Measurements from ENCODE around the gene SYNRG.
"Not testable (repeated sequence)": the region's sequence is repeated elsewhere in the genome, so short reads cannot be mapped to it uniquely, and the experiment has no call there.

SYNRG gene

DNA sequence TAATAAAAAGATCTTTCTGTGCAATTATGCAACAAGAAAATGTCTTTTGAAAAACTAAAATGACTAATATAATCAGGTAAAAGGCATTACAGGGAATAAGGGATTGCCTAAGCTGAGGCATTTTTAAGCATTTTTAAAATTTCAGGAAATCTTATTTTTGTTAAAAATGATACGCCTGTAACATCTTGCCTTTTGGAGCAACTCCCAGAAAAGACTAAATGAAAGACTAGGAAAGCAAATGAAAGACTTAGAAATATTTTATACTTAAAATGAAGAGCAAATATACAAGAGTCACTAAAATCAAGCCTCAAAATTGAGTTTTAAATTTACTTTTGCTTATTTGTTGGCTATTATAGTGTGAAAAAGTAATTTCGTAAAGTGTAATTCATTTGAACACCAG, 63.7 kb downstream of the SYNRG start:
- no peak for DNase-seq (ENCODE audit: low read depth)

- no peak for DNase-seq (ENCODE audit: low read depth)
These were observed 65.6 kb downstream of the SYNRG start for GRCh38 chr17:37543637-37544052.

DNA sequence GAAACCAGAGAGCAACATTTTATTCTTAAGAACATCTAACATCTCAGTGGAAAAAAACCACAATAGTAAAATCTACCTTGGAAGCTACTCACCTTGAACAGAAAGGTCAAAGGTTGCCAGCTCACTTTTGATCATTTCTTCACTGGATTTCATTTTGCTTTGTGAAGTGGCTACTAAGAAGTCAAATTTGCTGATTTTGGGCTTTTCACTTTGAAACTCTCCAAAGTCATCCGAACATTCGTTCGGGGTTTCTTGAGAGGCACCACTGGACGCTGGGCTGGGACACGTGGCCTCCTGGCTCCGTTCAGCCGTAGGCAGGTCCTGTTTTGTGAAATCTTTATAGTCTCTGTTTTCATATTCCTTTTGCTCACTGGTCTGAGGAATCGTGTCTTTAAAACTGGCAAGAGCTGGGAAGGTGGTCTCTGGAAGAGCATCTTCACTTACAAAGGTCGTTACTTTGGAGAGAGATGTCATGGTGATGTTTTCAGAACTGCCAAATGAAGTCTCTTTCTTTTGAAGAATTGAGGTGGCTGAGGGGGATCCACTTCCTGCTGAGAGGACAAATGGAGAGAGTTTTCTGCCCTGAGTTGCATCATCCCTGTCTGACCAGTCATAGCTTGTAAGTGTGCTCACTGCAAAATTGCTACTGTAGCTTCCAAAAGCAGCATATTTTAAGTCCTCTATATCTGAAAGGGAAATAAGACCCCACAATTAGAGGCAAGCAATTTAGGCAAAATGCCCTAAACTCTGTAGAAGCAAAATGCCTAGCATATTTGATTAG, 67.1 kb downstream of the SYNRG start:
- no peak for DNase-seq (ENCODE audit: low read depth)

- DNase-seq (ENCODE audit: low read depth) = no peak
These were observed 70.1 kb downstream of the SYNRG start for GRCh38 chr17:37538981-37539659.

DNA sequence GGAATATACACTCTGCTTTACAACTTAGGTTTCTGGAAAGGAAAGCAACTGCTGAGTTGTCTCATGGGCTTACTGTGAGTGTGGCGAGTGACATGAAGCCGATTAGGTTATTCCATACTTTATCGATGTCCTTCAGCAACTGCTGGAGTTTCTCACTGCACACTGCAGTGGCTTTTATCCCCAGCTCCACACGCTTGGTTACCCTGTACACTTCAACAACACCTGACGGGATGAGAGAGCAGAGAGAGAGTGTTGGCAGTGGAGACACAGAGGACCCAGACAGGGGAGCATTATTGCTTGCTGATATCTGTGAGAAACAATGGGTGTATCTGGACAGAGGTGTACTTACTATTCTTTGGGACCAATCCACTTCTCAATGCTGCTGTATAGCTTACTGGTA, 73.3 kb downstream of the SYNRG start:
- DNase-seq (ENCODE audit: low read depth) = no peak

DNA sequence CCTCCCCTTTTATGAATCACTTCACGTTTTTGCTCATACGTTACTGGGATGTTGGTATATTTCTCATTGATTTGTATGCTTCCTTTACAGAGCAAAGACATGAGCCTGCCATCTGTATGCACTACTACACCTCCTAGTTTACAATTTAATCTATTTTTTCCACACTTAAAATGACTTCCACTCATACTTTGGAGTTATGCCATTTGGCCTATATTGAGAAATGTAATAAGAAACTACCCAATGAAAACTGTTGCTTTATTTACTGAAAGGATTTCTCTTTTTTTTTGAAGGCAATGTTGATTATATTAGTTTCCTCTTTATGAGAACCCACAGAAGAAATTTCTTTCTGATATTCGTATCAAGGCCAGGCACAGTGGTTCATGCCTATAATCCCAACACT, 76.5 kb downstream of the SYNRG start:
- DNase-seq (ENCODE audit: low read depth) = no peak

GRCh38 chr17:37530420-37530819, 78.8 kb downstream of the SYNRG start:
- no peak for DNase-seq (ENCODE audit: low read depth)

DNA sequence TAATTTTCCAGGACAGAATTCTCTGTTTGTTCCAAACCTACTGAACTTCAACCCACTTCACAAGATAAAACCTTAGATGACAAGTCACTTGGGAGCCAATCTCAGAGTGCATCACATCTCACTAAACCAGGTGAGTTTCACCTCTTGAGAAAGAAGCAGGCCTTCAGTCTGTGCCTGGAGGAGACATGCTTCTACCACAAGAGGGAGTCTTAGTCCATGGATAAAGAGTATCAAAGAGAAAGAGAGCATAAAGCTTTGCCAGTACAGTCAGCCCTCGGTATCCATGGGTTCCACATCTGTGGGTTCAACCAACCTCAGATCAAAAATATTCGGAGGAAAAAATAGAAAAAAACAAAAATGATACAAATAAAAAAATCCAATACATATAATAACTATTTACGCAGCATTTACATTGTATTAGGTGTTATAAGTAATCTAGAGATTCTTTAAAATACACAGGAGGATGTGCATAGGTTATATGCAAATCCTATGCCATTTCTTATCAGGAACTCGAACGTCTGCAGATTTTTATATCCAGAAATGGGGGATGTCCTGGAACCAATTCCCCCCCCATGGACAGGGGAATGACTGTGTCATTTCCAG, 81.9 kb downstream of the SYNRG start:
- DNase-seq (ENCODE audit: low read depth) = no peak

- DNase-seq (ENCODE audit: low read depth) = no peak
These were observed 85.5 kb downstream of the SYNRG start for GRCh38 chr17:37523715-37524219.

DNA sequence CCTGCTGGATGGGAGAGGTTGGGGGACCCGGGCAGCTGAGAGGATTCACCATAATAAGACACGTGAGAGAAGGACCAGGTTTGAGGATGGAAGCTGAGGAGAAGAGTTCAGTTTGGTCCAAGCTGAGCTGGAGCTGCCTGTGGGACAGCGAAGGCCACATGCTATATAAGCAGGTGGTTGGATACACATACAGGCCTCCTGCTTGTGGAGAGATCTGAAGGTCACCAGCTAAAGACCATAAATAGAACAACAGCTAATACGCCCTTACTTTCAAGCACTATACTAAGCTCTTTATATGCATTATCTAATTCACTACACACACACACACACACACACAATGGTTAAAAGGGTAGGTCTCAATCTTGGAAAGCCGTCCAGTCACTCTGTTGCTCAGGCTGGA, 87.4 kb downstream of the SYNRG start:
- no peak for DNase-seq (ENCODE audit: low read depth)

- DNase-seq (ENCODE audit: low read depth) = no peak
These were observed 89.0 kb downstream of the SYNRG start for GRCh38 chr17:37520174-37520573.

DNA sequence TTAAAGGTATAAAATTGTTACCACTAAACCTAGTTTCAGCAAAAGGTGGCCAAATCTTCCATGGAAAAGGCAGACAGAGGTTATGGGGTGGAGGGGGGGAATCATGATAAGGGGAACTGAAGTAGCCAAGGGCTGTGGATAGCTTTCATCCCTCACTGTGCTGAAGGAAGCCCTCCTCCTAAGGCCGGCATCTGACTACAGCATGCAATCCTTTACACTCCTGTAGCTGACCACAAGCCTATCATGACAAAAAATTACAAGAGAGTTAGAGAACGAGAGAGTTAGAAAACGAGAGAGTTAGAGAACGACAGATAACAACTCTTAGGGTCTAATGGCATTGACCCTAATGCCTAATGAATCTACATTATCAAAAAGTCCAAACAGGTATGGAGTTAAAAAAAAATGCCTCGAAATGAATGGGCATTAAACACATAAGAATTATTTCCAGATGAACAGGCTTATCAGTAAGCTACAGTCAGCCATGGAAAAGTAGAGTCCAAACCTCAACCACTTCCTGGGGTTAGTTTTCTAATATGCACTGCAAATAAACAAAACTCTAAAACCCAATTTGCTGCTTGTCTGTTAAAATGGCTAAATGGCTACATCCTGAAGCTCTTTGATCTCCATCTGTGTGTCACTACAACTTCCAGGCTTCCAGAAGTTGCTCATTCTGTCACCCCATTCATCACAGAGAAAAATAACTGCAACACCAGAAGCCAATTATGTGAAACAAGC, 89.8 kb downstream of the SYNRG start:
- DNase-seq (ENCODE audit: low read depth) = no peak

DNA sequence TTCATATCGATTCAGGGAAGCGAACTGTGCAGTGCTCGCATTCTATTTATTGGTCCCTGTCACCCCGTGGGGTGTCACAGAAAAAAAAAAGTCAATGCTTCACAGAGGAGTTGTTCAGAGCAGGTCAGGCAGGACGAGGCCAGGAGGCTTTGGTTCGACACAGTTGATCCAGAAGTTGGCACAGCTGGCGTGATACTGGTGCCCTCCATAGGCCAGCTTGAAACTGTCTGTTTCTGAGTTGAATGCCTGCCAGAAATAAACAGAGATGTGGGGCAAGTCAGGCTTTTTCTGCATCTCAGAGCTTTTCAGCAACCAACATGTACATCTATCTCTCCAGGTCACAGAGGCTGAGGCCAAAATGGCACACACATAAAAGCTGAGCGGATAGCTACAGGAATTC, 90.4 kb downstream of the SYNRG start:
- no peak for DNase-seq (ENCODE audit: low read depth)

DNA sequence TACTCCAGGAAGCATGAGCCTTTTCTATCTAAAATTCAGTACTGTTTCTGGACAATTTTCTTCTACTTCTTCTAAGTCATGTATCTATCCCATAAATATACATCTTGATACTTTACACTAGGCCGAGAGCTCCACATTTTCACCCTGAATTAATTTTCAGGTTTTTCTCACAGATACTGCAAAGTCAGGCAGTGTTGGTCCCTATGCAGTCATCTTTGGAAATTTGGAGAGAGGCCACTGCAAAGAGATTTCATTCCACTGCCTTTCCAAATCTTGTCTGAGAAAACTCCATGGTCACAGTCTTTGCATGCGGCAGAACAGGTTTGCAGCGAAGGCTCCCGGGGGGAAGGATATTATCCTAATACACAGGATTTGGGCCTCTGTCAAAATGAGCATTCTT, 91.3 kb downstream of the SYNRG start:
- DNase-seq (ENCODE audit: low read depth) = no peak

- DNase-seq (ENCODE audit: low read depth) = no peak
These were observed 93.1 kb downstream of the SYNRG start for GRCh38 chr17:37516127-37516571.

- DNase-seq (ENCODE audit: low read depth) = no peak
These were observed 95.5 kb downstream of the SYNRG start for GRCh38 chr17:37513711-37514110.

GRCh38 chr17:37512442-37513068, 96.7 kb downstream of the SYNRG start:
- no peak for DNase-seq (ENCODE audit: low read depth)

DNA sequence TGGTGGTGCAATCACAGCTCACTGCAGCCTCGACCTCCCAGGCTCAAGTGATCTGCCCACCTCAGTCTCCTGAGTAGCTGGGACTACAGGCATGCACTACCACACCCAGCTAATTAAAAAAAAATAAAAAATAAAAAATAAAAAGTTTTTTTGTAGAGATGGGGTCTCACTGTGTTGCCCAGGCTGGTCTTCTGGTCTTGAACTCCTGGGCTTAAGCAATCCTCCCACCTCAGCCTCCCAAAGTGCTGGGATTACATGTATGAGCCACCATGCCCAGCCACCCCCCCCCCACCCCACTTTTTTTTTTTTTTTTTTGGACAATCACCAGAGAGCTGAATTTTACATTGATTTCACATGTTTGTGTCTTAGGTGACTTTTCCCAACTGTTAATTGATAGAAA, 97.6 kb downstream of the SYNRG start:
- not testable (repeated sequence) for DNase-seq (ENCODE audit: low read depth)

GRCh38 chr17:37510056-37510455, 99.2 kb downstream of the SYNRG start:
- no peak for DNase-seq (ENCODE audit: low read depth)

- no peak for DNase-seq (ENCODE audit: low read depth)
These were observed 102.1 kb downstream of the SYNRG start for GRCh38 chr17:37507111-37507510.

- DNase-seq (ENCODE audit: low read depth) = no peak
These were observed 102.5 kb downstream of the SYNRG start for GRCh38 chr17:37506678-37507077.

GRCh38 chr17:37505333-37505732, 103.9 kb downstream of the SYNRG start:
- no peak for DNase-seq (ENCODE audit: low read depth)

Data from T follicular helper cell (primary cell).